Suppressor macrophage treated with lipopolysaccharide for 1 hour (primary cell): ENCODE data around the gene GPI.

Source experiments
- DNase-seq, 3 donors: peaks; one replicate each; pipeline ENCODE4 v3.0.0-alpha.2; 2020 to 2022

Gene GPI

DNA sequence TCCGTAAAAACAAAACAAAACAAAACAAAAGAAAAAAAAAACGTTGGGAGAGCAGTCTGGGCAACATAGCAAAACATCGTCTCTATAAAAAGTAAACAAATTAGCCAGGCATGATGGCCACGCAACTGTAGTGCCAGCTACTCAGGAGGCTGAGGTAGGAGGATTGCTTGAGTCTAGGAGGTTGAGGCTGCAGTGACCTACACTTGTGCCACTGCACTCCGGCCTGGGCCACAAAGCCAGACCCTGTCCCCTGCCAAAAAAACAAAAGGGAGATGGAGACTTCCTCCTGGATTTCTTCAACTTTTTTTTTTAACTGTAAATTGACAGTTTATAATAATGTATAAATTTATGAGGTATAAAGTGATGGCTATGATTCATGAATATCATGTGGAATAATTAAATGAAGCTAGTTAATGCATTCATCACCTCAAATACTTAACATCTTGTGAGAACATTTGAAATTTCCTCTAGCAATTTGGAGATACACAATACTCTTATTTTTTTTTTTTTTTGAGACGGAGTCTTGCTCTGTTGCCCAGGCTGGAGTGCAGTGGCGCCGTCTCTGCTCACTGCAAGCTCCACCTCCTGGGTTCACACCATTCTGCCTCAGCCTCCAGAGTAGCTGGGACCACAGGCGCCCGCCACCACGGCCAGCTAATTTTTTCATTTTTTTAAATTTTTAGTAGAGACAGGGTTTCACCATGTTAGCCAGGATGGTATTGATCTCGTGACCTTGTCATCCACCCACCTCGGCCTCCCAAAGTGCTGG lies 41.1 kb downstream of the GPI start:
- DNase-seq, result no peak

DNA sequence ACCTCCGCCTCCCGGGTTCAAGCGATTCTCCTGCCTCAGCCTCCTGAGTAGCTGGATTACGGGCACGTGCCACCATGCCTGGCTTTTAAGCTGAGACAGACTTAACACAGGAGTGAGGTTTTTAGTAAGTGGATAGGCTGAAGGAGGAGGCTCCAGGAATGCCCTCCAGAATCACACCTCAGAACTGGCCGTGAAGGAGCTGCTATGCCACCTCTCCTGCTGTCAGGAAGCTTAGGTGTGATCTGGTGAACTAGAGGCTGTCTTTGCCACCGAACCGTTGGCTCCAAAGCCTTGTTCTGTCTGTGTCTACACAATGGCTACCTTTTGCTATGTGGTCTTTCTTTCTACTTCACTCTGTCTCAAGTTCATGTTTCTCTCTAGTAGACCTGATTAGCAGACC lies 43.4 kb downstream of the GPI start:
- DNase-seq, result no peak

DNA sequence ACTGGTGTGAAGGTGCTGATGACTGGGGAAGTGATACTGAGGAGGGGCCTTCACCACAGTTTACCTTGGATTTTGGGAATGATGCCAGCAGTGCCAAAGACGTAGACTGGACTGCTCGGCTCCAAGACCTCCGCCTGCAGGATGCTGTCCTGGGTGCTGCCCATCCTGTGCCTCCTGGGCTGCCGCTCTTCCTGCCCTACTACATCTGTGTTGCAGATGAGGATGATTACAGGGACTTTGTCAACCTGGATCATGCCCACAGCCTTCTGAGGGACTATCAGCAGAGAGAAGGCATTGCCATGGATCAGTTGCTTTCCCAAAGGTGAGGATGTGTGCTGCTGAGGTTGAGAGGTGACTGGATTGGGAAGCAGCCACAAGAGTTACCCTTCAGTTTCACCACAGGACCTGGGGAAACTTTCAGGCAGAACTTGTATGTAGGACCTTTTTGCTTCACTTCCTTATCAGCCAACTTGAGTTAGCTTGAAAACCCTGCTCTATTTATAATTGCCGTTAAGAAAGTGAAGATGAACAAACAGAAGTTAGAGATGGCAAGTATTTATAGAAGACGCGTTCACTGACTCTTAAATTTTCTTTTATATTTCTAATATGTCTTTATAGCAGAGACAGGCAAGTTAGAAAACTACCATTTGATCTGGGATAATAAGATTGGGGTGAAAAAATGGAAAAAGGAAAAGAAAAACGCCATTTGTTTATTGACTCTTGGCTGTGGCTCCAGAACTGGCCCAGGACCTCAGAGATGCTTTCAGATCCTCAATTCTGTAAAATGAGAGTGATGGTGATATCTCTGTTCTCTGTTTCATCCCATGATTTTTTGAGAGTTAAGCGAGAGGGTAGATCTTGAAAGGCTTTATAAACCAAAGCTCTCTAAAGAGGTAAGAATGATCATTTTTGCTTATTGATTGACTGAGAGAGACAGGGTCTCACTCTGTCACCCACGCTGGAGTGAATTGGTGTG lies 44.5 kb downstream of the GPI start:
- no peak for DNase-seq

DNA sequence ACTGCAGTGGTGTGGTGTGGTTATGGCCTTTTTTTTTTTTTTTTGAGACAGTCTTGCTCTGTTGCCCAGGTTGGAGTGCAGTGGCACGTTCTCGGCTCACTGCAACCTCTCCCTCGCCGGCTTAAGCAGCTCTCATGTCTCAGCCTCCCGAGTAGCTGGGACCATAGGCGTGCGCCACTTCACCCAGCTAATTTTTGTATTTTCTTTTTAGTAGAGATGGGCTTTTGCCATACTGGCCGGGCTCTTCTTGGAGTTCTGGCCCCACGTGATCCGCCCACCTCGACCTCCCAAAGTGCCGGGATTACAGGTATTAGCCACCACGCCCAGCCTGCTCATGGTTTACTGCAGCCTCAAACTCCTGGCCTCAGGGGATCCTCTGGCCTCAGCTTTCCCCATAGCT lies 46.2 kb downstream of the GPI start:
- DNase-seq, result no peak

DNA sequence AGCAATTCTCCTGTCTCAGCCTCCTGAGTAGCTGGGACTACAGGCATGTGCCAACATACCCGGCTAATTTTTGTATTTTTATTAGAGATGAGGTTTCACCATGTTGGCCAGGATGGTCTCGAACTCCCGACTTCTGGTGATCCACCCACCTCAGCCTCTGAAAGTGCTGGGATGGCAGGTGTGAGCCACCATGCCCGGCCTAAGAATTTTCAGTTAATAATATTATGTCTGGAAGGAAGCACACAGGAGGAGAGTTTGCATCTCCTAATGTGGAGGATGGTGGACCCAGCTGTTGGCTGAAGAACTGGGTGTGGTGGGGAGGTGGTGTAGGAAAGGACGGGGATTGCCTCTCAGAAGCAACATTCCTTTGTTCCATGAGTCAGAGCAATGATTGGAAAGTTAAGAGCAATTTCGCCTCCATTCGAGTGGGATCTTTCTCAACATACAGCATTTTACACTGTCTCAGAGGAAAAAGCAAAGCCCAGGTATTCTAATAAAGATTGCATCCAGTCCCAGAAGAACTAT lies 51.1 kb downstream of the GPI start:
- no peak for DNase-seq

DNA sequence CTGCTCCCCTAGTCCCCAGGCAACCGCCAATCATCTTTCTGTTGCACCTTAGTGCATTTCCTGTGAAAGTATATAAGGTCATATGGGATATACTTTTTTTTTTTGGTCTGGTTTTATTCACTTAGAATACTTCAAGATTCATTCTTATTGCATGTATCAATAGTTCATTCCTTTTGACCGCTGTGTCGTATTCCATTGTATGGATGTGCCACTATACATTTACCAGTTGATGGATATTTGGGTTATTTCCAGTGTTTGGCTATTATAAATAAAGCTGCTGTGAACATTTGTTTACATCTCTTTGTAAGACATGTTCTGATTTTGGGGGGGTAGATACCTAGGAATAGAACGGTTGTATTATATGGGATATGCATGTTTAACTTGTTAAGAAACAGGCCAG lies 53.3 kb downstream of the GPI start:
- no peak for DNase-seq

DNA sequence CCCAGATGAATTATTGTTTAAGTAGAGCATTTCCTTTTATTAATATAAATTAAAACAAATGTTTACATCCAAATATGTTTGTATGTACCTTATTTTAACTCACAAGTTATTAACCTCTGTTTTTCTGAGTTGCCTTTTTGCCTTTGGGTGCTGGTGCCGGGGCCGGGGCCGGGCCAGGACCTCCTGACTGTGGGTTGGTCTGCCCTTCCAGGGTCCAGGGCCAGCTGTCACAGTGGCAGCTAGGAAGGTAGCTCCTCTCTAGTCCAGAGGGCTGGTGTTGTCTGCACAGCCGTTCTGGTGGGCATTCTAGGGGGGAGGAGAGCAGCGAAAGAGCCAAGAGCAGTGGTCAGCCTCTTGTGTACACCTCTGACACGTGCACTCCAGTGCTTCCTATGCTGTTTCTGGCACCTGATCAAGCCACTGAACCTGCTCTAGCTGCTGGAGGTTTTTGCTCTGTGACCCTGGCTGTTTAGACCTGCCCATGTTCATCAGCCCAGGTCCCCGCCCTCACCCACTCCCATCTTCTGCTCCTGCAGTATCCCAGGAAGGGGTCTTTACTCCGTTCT lies 61.2 kb downstream of the GPI start:
- DNase-seq, result no peak

DNA sequence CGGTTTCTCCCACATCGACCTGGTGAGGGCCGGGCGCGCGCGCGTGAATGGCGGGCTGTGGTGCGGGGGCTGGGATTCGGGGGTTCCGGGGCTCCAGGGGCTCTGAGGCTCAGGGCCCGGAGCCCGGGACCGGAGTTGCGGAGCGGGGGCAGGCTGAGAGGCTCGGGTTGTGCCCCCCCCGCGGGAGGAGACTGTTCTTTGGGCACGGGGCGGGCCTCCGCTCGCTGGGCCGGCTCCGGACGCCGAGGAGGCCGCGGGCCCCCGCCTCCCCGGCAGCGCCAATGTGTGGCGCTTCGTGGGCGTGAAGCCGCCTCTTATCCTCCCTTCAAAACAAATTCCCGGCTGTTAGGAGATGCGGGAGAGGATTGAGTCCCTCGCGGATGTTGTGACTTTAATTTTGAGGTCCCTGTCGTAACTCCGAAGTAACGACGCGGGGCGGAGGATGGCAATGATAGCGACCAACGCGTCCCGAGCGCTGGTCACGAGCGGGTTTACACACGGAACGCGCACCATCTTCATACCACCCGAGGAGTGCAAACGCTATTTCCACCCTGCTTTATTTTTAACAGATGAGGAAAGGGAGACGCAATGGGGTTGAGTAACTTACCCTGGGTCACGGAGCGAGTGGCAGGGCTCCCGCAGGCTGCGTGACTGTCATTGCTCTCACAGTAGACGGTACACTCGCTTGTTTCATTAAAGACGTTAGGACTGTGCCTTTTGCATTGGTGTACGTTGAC lies 63.7 kb downstream of the GPI start:
- DNase-seq, result peak; percentile 53 to 72 (median 59)

DNA sequence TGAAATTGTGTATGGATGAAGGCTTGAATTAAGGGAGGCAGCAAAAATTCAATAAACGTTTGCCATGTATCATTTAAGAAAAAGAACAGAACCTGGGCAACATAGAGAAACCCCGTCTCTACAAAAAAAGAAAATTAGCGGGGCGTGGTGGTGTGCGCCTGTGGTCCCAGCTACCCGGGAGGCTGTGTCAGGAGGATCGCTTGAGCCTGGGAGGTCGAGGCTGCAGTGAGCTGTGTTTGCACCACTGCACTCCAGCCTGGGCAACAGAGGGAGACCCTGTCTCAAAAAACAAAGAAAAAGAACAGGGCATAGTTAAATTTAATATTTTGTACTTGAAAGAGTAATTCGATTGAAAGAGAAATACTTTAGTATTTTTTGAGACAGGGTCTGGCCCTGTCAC lies 64.6 kb downstream of the GPI start:
- DNase-seq, result no peak

DNA sequence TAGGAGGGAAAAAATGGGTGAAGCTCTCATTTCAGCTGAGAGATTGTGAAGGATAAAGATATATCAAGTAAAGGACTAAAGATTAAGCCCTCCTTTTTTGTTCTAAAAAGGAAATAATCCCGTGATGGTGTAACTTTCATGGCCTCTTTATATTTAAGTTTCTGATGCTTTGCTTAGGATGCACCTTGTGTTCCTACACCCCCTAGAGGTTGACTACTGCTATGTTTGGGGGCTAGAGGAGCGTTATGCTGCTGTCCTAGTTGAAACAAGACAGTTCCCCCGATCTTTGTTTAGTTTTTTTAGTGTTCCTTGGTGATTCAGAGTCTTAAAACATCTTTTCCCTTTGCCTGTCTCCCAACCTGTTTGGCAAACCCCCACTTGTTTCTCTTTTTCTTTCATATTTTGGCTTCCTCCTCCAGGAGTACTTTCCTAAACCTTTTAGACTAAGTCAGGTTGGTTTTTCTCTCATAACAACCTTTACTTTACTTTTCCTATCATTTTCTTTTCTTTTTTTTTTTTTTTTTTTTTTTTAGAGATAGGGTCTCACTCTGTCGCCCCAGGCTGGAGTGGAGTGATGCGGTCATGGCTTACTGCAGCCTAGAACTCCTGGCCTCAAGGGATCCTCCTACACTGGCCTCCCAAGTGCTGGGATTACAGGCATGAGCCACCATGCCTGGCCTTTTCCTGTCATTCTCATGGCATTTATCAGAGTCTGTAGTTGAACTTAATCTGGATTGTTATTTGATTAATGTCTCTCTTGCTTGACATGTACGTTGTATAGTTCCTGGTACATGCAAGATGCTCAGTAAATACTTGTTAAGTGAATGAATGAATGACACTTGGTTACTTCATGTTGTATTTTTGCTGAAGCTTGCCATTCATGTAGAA lies 66.0 kb downstream of the GPI start:
- DNase-seq, result peak; percentile 60 to 63 (median 63)

DNA sequence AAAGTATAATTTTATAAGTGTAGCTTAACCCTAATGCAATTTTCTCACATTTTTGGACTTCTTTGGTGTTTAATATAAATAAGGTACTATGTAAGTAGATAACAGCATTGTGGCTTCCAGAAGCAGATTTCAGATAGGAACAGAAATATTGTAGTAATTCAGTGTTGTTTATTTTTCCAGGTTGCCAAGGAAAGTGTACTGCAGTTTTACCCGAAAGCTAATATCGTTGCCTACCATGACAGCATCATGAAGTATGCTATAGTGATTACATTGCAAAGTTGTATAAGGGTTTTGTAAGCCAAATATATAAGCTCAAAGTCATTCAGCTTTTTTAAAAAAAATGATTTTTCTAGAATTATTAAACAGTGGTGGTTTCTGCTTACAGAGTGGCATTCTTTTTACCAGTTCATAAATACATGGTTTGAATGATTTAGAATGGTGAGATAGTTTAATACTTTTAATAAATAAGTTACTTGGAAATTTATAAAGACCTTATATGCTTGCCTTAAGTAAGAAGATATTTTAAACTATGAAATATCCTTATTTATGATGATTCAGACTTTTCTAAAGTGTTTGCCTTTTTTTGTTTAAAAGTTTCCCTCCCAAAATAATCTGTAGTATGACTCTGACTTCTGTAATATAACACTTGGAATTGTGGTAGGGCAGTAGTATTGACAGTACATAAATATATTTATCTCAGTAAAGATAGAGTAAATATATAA lies 66.8 kb downstream of the GPI start:
- DNase-seq, result no peak

DNA sequence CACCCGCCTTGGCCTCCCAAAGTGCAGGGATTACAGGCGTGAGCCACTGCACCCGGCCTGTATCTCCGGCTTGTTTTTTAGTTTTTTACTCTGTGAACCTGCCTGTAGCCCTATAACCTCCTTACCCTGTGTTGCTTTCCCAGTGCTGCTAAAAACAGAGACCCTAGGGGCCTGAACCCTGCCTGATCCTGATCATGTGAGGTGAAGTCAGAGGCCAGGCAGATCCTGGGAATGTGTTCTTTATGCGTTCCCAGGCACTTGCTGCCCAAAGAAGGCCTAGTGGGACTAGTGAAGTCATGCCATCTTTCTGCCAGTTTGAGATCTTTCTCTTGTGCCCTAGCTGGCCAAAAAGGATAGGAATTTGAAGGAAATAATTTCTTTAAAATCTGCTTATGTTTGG lies 67.8 kb downstream of the GPI start:
- DNase-seq, result no peak

DNA sequence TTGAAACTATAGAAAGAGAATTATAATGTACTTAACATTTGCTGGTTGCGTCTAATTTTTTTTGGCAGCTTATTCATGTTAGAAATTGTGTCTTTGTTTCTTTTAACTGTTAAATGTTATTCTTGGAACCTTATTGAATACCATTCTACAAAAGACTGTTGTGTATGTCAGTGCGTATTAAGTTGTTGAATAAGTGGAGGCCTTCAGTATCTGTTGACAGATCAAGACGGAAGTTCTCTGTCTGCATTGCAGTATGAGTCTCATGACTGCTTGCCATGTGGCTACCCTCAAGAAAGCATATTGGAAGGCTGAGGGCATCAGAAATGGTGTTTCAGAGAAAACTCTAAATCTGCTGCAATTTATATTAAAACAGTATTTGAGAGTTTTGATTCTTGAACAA lies 71.7 kb downstream of the GPI start:
- DNase-seq, result no peak

DNA sequence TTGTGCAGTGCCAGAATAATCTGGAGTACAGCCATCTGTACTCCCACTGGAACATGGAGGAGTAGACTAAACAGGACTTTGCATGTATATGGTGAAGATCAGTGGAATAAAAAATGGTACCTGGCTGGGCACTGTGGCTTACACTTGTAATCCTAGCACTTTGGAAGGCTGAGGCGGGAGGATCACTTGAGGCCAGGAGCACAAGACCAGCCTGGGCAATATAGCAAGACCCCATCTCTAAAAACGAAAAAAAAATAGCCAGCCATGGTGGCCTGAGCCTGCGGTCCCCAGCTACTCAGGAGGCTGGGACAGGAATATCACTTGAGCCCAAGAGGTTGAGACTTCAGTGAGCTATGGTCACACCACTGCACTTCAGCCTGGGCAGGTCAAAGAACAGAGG lies 83.2 kb downstream of the GPI start:
- DNase-seq, result no peak
